ENCODE data around the gene ZNF699. TPM values are rescaled to one million over a fixed set of nuclear protein-coding genes. Genes with fewer than 3 reads are reported as not detected.

ZNF699 gene
- total and polyA plus RNA-seq, 2 of the 13 experiments (the other 11 are each of a cell fraction or from before 2014, with no cell fraction given): 0.33 to 2.2 TPM

- no peak for TF ChIP-seq SMYD3 (CRISPR knock-in tag; IDR thresholded peaks at IDR 0.05)
- TF ChIP-seq GMEB2 (CRISPR knock-in tag; IDR thresholded peaks at IDR 0.05; ENCODE audit: low read depth): no peak
- TF ChIP-seq ZIK1 (CRISPR knock-in tag; IDR thresholded peaks at IDR 0.05; ENCODE audit: borderline replicate concordance, low read depth): no peak
- TF ChIP-seq ZBTB1 (CRISPR knock-in tag; IDR thresholded peaks at IDR 0.05; ENCODE audit: borderline replicate concordance): no peak
- no peak for TF ChIP-seq CSRNP1 (CRISPR knock-in tag; IDR thresholded peaks at IDR 0.05)
- no peak for TF ChIP-seq ONECUT2 (CRISPR knock-in tag; IDR thresholded peaks at IDR 0.05)
- no peak for TF ChIP-seq CREM (IDR thresholded peaks at IDR 0.05)
- TF ChIP-seq CREM (CRISPR knock-in tag; IDR thresholded peaks at IDR 0.05): no peak
- TF ChIP-seq TRIM22 (IDR thresholded peaks at IDR 0.05): no peak
- TF ChIP-seq LRRFIP1 (CRISPR knock-in tag; conservative IDR thresholded peaks at IDR 0.05): no peak
- no peak for TF ChIP-seq ATF2 (CRISPR knock-in tag; IDR thresholded peaks at IDR 0.05)
- TF ChIP-seq MLX (CRISPR knock-in tag; IDR thresholded peaks at IDR 0.05): no peak
- TF ChIP-seq PHF5A (CRISPR knock-in tag; IDR thresholded peaks at IDR 0.05; ENCODE audit: low read depth, unreplicated experiment): no peak
These were observed at the start of gene ZNF699 (continued) for GRCh38 chr19:9309139-9309973.
